HL-60 (cell line): Measurements from ENCODE around the gene ARHGEF4.

ENCODE experiments used
- DNase-seq, 2 experiments: peaks; one replicate each; pipeline ENCODE4 v3.0.0-alpha.2; 2010 to 2020; ENCODE audit warnings: low read depth in 1 of 2, low spot score in 1 of 2
- H3K27ac ChIP-seq: fragments of 250-450 bp; sonication (Bioruptor Pico); replicated peaks from 2 replicates; pipeline ENCODE4 v1.5.1; 2020; ENCODE audit warnings: mild to moderate bottlenecking, moderate library complexity
- H3K27me3 ChIP-seq: fragments of 250-450 bp; sonication (Bioruptor Pico); 2 replicates; pipeline ENCODE4 v1.5.1; 2021; ENCODE audit warnings: mild to moderate bottlenecking, moderate library complexity; ENCODE audit not compliant: insufficient read depth, poor library complexity, severe bottlenecking
- H3K4me3 ChIP-seq: replicated peaks from 2 replicates; pipeline ENCODE4 v1.5.1; 2011; ENCODE audit warnings: mild to moderate bottlenecking, control low read depth, low read length; ENCODE audit not compliant: insufficient read depth
- CTCF ChIP-seq: IDR thresholded peaks from one replicate; pipeline ENCODE4 v1.5.1; 2011; ENCODE audit warnings: low read length, control low read depth, inconsistent platforms; ENCODE audit not compliant: insufficient read depth
- GABPA ChIP-seq: IDR thresholded peaks from 2 replicates; pipeline ENCODE4 v1.6.1; 2012; ENCODE audit warnings: low read depth
- POLR2AphosphoS5 ChIP-seq: IDR thresholded peaks from 2 replicates; pipeline ENCODE4 v1.6.1; 2012; ENCODE audit warnings: low read depth
- REST ChIP-seq: IDR thresholded peaks from 2 replicates; pipeline ENCODE4 v1.6.1; 2012; ENCODE audit warnings: low read depth; ENCODE audit not compliant: insufficient replicate concordance
- SPI1 ChIP-seq: IDR thresholded peaks from 2 replicates; pipeline ENCODE4 v1.6.1; 2012; ENCODE audit warnings: low read depth, mild to moderate bottlenecking, borderline replicate concordance

ARHGEF4 gene

DNA sequence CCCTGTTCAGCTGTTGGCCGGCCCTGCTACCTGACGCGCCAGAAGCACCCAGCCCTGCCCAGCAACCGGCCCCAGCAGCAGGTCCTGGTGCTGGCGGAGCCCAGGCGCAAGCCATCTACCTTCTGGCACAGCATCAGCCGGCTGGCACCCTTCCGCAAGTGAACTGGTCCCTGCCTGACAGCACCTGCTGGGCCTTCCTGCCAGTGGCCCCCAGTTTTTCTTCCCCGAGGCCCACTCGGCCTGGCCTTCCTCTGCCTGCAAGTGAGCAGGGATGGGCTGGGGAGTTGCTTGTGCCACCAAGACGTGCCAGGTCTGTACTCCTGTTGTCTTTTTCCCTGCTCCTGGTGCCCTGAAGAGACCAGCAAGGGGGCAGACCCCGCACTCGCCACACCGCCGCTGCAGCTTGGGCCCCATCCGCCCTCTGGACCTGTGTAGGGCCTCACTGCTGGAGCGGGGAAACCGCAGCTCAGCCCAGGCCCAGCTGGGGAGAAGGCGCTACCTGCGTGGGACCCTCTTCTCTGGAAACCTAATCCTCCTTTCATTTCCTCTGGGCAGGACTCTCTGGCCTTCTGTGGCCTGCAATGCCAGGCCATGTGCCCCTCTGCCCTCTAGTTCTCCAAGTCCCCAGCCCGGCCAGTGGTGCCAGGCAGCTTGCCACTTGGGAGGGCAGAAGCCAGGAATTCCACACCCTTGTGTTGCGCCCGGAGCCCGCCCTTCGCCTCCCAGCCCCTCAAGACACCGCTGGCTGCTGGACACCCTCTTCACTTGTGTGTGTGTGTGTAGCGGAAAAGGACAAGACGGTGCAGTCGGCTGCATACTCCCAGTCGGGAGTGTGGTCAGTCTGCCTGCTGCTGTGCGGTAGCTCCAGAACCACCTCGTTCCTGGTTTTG is 209.6 kb downstream of the ARHGEF4 start:
- Histone ChIP-seq H3K27ac (no peak overlapping the region), H3K4me3 (no peak overlapping the region), H3K27me3 (no peaks in the 10 kb centered on the region)
- TF ChIP-seq REST (no peak), POLR2AphosphoS5 (peak; percentile 33; the same call in 1 of the 2 replicates)
- DNase-seq: no peak

DNA sequence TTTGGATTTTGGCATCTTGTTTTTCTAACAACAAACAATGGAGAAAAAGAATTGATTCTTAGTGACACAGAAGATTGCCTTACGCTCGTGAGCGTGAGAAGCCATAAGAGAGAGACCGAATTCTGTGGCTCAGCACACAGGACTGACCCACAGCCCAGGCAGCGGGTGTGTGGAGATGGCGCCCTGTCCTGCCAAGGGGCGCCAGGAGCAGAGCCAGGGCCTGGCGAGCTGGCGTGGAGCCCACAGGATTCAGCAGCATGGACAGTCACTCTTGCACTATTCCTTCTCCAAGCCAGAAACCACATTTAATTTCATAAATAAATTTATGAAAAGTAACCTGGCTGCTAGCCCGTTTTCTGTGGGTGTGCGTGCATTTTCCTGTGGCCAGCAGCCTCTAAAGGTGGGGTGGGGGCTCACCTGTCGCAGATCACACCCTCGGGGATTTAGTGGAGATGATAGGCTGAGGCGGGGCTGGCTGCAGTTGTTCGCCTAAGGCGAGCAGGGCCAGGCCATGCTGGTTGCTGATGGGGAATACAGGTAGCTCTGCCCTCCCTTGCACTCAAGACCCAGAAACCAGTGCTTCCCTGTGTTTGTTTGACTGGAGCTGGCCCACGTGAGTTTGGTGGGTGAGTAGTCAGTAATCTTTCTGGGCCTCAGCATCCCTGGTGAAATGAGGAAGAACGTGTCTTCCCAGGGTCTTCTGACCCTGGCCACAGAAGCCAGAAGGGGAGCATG is 210.4 kb downstream of the ARHGEF4 start:
- no peak for DNase-seq
- TF ChIP-seq REST (no peak), CTCF (no peak), SPI1 (no peak), GABPA (no peak), POLR2AphosphoS5 (no peak)
- Histone ChIP-seq H3K27ac (no peak overlapping the region), H3K27me3 (no peaks in the 10 kb centered on the region), H3K4me3 (no peak overlapping the region)

GRCh38 chr2:131047920-131048560 is 211.3 kb downstream of the ARHGEF4 start:
- no peaks in the 10 kb centered on the region for H3K27me3 ChIP-seq
- H3K4me3 ChIP-seq: no peak overlapping the region
- TF ChIP-seq GABPA (no peak), POLR2AphosphoS5 (no peak), CTCF (no peak), SPI1 (no peak), REST (no peak)
- no peak overlapping the region for H3K27ac ChIP-seq
- no peak for DNase-seq
